ENCODE measurements around the gene RNF180.

DNA sequence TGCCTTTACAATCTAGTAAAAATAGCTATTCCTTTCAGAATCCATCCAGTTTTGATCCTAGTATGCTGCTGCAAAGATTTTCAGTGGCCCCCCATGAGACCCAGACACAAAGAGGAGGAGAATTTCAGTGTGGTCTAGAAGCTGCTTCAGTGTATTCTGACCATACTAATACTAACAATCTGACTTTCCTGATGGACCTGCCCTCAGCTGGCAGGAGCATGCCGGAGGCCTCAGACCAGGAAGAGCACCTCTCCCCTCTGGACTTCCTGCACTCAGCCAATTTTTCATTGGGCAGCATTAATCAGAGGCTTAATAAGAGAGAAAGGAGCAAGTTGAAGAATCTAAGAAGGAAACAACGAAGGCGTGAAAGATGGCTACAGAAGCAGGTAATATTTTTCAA is 48.5 kb downstream of the RNF180 start:
- TF ChIP-seq, protein P1, sequence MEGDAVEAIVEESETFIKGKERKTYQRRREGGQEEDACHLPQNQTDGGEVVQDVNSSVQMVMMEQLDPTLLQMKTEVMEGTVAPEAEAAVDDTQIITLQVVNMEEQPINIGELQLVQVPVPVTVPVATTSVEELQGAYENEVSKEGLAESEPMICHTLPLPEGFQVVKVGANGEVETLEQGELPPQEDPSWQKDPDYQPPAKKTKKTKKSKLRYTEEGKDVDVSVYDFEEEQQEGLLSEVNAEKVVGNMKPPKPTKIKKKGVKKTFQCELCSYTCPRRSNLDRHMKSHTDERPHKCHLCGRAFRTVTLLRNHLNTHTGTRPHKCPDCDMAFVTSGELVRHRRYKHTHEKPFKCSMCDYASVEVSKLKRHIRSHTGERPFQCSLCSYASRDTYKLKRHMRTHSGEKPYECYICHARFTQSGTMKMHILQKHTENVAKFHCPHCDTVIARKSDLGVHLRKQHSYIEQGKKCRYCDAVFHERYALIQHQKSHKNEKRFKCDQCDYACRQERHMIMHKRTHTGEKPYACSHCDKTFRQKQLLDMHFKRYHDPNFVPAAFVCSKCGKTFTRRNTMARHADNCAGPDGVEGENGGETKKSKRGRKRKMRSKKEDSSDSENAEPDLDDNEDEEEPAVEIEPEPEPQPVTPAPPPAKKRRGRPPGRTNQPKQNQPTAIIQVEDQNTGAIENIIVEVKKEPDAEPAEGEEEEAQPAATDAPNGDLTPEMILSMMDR (IDR thresholded peaks at IDR 0.05; ENCODE audit: poor library complexity, severe bottlenecking) = no peak
- TF ChIP-seq EZH2 (IDR thresholded peaks at IDR 0.05; ENCODE audit: borderline replicate concordance, insufficient read depth, low read length, poor library complexity, severe bottlenecking) (no peak), POLR2AphosphoS5 (IDR thresholded peaks at IDR 0.05) (no peak), EP300 (conservative IDR thresholded peaks at IDR 0.05; ENCODE audit: poor library complexity, severe bottlenecking) (no peak), MXI1 (conservative IDR thresholded peaks at IDR 0.05; ENCODE audit: poor library complexity, severe bottlenecking) (no peak), RAD21 (conservative IDR thresholded peaks at IDR 0.05) (no peak), SMC3 (conservative IDR thresholded peaks at IDR 0.05; ENCODE audit: poor library complexity) (no peak), TAF1 (IDR thresholded peaks at IDR 0.05; ENCODE audit: low read depth) (no peak)
- TF ChIP-seq, protein P2, sequence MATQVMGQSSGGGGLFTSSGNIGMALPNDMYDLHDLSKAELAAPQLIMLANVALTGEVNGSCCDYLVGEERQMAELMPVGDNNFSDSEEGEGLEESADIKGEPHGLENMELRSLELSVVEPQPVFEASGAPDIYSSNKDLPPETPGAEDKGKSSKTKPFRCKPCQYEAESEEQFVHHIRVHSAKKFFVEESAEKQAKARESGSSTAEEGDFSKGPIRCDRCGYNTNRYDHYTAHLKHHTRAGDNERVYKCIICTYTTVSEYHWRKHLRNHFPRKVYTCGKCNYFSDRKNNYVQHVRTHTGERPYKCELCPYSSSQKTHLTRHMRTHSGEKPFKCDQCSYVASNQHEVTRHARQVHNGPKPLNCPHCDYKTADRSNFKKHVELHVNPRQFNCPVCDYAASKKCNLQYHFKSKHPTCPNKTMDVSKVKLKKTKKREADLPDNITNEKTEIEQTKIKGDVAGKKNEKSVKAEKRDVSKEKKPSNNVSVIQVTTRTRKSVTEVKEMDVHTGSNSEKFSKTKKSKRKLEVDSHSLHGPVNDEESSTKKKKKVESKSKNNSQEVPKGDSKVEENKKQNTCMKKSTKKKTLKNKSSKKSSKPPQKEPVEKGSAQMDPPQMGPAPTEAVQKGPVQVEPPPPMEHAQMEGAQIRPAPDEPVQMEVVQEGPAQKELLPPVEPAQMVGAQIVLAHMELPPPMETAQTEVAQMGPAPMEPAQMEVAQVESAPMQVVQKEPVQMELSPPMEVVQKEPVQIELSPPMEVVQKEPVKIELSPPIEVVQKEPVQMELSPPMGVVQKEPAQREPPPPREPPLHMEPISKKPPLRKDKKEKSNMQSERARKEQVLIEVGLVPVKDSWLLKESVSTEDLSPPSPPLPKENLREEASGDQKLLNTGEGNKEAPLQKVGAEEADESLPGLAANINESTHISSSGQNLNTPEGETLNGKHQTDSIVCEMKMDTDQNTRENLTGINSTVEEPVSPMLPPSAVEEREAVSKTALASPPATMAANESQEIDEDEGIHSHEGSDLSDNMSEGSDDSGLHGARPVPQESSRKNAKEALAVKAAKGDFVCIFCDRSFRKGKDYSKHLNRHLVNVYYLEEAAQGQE (IDR thresholded peaks at IDR 0.05; ENCODE audit: borderline replicate concordance) = no peak
